ENCODE data around the gene C1QTNF3. TPM values are rescaled to one million over a fixed set of nuclear protein-coding genes. Genes with fewer than 3 reads are reported as not detected.

C1QTNF3 gene
- total and polyA plus RNA-seq, 10 donors = 2.7 to 10.7 (median 6.4) TPM

DNA sequence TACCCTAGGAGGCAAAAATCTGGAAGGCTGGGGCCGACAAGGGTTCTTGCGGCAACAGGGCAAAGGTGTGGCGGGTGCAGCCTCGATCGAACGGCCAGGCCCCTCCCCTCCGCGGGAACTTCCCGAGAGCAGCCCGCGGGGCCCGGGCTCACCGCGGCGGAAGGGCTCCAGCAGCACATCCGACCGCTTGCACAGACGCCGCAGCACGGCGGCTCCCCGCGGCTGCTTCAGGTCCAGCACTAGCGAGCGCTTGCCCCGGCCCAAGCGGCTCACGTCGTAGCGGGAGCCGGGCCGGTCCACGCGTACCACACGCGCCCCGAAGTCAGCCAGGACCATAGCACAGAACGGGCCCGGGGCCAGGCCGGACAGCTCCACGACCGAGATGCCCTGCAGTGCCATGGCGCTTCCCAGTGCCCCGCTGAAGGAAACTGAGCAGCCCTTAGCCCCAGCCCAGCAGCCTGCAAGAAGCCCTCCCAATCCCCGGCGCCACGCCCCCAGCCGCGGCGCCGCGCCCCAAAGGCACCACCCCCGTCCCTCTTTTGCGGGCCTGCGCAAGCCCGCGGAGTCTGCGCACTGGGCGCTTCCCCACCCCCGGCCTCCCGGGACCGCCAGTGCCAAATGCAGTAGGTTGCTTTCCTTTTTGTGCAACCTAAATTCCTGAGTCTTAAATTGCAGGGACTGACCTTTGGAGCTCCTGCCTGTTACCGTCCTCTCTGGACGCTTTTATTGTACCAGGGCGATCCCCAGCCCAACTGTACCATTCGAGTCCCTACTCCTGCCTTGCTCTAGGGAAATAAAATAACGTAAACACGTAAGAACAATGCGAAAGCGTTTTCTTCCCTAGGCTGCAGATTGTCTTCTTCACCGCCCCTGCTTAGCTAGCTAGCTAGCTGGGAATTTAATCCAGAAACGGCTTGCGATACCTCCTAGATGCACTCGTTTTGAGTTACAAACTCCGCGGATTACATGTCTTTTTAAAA is 35.1 kb downstream of the C1QTNF3 start, which contains the start of gene AMACR:
Gene AMACR (minus strand): TSS at position 430 of the 980 bp plus-strand sequence. CDS start 31 bp downstream, at position 399.
- peaks cover 5 to 31% (median 20%) of the 10 kb centered on the region in 6 donors for H3K4me1 ChIP-seq
- no peaks in the 10 kb centered on the region for H3K27me3 ChIP-seq (replicated peaks in 1 of 7)
- H3K36me3 ChIP-seq = peaks cover 0 to 25% (median 10%) of the 10 kb centered on the region in 6 donors
- TF ChIP-seq POLR2A (IDR thresholded peaks at IDR 0.05) (peak in 2 of 3 donors; percentile 77 to 86), POLR2AphosphoS5 (IDR thresholded peaks at IDR 0.05) (peak; percentile 94 to 97 (median 96))
- TF ChIP-seq, protein P1, sequence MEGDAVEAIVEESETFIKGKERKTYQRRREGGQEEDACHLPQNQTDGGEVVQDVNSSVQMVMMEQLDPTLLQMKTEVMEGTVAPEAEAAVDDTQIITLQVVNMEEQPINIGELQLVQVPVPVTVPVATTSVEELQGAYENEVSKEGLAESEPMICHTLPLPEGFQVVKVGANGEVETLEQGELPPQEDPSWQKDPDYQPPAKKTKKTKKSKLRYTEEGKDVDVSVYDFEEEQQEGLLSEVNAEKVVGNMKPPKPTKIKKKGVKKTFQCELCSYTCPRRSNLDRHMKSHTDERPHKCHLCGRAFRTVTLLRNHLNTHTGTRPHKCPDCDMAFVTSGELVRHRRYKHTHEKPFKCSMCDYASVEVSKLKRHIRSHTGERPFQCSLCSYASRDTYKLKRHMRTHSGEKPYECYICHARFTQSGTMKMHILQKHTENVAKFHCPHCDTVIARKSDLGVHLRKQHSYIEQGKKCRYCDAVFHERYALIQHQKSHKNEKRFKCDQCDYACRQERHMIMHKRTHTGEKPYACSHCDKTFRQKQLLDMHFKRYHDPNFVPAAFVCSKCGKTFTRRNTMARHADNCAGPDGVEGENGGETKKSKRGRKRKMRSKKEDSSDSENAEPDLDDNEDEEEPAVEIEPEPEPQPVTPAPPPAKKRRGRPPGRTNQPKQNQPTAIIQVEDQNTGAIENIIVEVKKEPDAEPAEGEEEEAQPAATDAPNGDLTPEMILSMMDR (IDR thresholded peaks at IDR 0.05 in 8 of 11, conservative IDR thresholded peaks at IDR 0.05 in 3 of 11) = peak in 2 of 11 experiments; percentile 11 to 23
- H3K4me3 ChIP-seq = peak within 1 kb of the TSS; percentile 59 to 91 (median 80)
- peak; percentile 98 for DNase-seq
- WGBS, 5 donors = 0 to 1% (median 0%) methylated on average over 34 to 76 of the region's 76 CpGs
- no peaks in the 10 kb centered on the region for H3K9me3 ChIP-seq
- H3K27ac ChIP-seq = peak within 1 kb of the TSS; percentile 87 to 96 (median 94)
- intact Hi-C loops (cut with DNase I; ENCODE audit: low total_unique reads) = no loop called here

DNA sequence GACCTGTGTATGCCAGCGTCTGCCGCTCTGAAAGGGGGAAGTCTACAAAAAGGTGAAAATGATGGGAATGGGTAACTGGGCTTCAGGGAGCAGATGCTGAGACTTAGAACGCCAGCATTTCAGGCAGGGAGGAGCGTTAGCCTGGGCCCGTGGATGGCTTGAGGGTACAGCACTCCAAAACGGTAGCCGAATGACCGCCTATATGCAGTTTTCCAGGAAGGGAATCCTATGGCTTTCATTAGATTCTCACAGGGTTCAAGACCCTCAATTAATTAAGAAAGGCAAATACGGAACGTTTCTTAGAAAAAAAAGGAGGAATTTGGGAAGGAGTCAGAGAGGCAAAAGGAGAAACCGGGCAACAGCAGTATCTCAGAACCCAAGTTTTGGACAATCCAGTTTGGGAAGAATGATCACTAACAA is 35.8 kb downstream of the C1QTNF3 start:
- 4 to 8% (median 7%) methylated on average over 11 of the region's 11 CpGs for WGBS, 5 donors
- Histone ChIP-seq H3K9me3 (no peaks in the 10 kb centered on the region), H3K36me3 (peaks cover 0 to 32% (median 10%) of the 10 kb centered on the region in 6 donors), H3K27ac (peak overlapping the region; percentile 87 to 96 (median 94)), H3K27me3 (replicated peaks in 1 of 7) (no peaks in the 10 kb centered on the region), H3K4me3 (peak overlapping the region; percentile 59 to 91 (median 80)), H3K4me1 (peaks cover 5 to 31% (median 20%) of the 10 kb centered on the region in 6 donors)
- peak; percentile 75 for DNase-seq
- TF ChIP-seq, protein P1 (IDR thresholded peaks at IDR 0.05 in 8 of 11, conservative IDR thresholded peaks at IDR 0.05 in 3 of 11) = no peak
- TF ChIP-seq POLR2AphosphoS5 (IDR thresholded peaks at IDR 0.05) (no peak), POLR2A (IDR thresholded peaks at IDR 0.05) (no peak)
- intact Hi-C loops (cut with DNase I; ENCODE audit: low total_unique reads) = no loop called here

DNA sequence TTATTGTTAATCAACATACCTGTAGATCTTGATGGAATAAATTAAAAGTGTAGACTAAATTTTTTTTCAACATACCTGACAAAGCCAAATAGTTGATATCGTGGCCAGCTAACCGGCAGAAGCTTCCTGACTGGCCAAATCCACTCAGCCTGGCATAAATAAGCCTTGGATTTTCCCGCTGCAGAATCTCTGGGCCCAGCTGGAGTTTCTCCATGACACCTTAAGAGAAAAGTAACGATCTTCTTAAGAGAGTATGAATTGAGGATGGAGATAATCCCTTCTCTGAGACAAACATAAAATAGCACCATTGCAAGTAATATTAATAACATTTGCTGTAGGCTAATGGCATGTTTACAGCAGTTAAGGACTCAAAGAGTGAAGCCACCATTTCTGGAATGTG is 37.3 kb downstream of the C1QTNF3 start:
- no peak for DNase-seq
- H3K9me3 ChIP-seq = no peaks in the 10 kb centered on the region
- H3K4me3 ChIP-seq = no peak overlapping the region
- H3K27ac ChIP-seq = no peak overlapping the region
- H3K36me3 ChIP-seq = peaks cover 0 to 44% (median 15%) of the 10 kb centered on the region in 6 donors
- peaks cover 5 to 31% (median 20%) of the 10 kb centered on the region in 6 donors for H3K4me1 ChIP-seq
- intact Hi-C loops (cut with DNase I; ENCODE audit: low total_unique reads) = no loop called here
- TF ChIP-seq POLR2A (IDR thresholded peaks at IDR 0.05) = no peak
- TF ChIP-seq, protein P1 (IDR thresholded peaks at IDR 0.05 in 8 of 11, conservative IDR thresholded peaks at IDR 0.05 in 3 of 11) = no peak
- 92 to 98% (median 96%) methylated on average over 4 of the region's 4 CpGs for WGBS, 5 donors
- no peaks in the 10 kb centered on the region for H3K27me3 ChIP-seq (replicated peaks in 1 of 7)

DNA sequence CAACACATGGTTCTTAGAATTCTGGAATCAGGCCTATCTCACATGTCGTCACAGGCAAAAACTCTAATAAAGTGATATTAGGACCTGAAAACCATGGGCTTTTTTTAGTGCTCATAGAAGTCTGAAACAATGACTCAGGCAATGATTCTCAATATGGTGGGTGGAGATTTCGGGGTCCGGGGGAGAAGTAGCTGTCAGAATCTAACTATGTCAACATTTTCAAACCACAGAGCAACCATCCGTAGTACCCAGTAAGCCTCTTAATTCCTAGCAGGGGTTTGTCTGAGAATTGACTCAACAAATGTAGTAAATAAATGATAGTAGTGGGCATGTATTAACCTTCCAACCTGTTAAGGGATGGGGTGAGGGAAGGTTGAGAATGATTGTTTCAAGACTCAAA is 37.8 kb downstream of the C1QTNF3 start:
- Histone ChIP-seq H3K4me3 (no peak overlapping the region), H3K4me1 (peaks cover 5 to 31% (median 20%) of the 10 kb centered on the region in 6 donors), H3K27me3 (replicated peaks in 1 of 7) (no peaks in the 10 kb centered on the region), H3K9me3 (no peaks in the 10 kb centered on the region), H3K27ac (no peak overlapping the region), H3K36me3 (peaks cover 0 to 48% (median 16%) of the 10 kb centered on the region in 6 donors)
- no peak for DNase-seq
- 74 to 92% (median 89%) methylated on average over 4 of the region's 4 CpGs for WGBS, 5 donors
- intact Hi-C loops (cut with DNase I; ENCODE audit: low total_unique reads) = no loop called here
- no peak for TF ChIP-seq POLR2A (IDR thresholded peaks at IDR 0.05)
- no peak for TF ChIP-seq POLR2AphosphoS5 (IDR thresholded peaks at IDR 0.05)
- TF ChIP-seq, protein P1 (IDR thresholded peaks at IDR 0.05 in 8 of 11, conservative IDR thresholded peaks at IDR 0.05 in 3 of 11) = no peak
